HepG2 (cell line): Measurements from ENCODE around the gene KCNIP3.

Experiments used
- ATF2 ChIP-seq: sonication (generic); formaldehyde crosslinking; IDR thresholded peaks from 2 replicates; pipeline ENCODE4 v1.4.0; 2020; ENCODE audit warnings: missing genetic modification reagents
- NFRKB ChIP-seq: fragments of 450-650 bp; IDR thresholded peaks from 2 replicates; pipeline ENCODE4 v1.6.1; 2017
- NR3C1 ChIP-seq: sonication (generic); formaldehyde crosslinking; IDR thresholded peaks from 2 replicates; pipeline ENCODE4 v1.4.0; 2020; ENCODE audit warnings: missing genetic modification reagents

GRCh38 chr2:95294579-95295250, 2.4 kb upstream of the KCNIP3 start:
- TF ChIP-seq ATF2 (CRISPR knock-in tag), result no peak
- TF ChIP-seq NFRKB, result no peak
- TF ChIP-seq NR3C1, result no peak
